HepG2 (cell line): ENCODE data around the gene MXRA7. TPM values are rescaled to one million over a fixed set of nuclear protein-coding genes. Genes with fewer than 3 reads are reported as not detected.
A peak's percentile ranks its signal among the peaks of the same experiment; 100 is the strongest.

Experiments used
- ATF7-NPFF ChIP-seq: sonication (generic); formaldehyde crosslinking; IDR thresholded peaks from 2 replicates; pipeline ENCODE4 v1.8.1; 2023; ENCODE audit warnings: mild to moderate bottlenecking, low read depth, missing genetic modification reagents, moderate library complexity
- CC2D1A ChIP-seq: sonication (generic); formaldehyde crosslinking; IDR thresholded peaks from 2 replicates; pipeline ENCODE4 v1.8.1; 2023; ENCODE audit warnings: mild to moderate bottlenecking, missing genetic modification reagents
- ELF4 ChIP-seq: sonication (generic); formaldehyde crosslinking; IDR thresholded peaks from 2 replicates; pipeline ENCODE4 v1.5.0; 2020; ENCODE audit warnings: missing genetic modification reagents, mild to moderate bottlenecking, moderate library complexity, borderline replicate concordance
- ONECUT2 ChIP-seq: sonication (generic); formaldehyde crosslinking; IDR thresholded peaks from 2 replicates; pipeline ENCODE4 v1.4.0; 2020; ENCODE audit warnings: missing genetic modification reagents
- PITX1 ChIP-seq: sonication (generic); formaldehyde crosslinking; IDR thresholded peaks from 2 replicates; pipeline ENCODE4 v1.5.1; 2020; ENCODE audit warnings: mild to moderate bottlenecking, missing genetic modification reagents
- SMARCE1 ChIP-seq: fragments of 450-650 bp; IDR thresholded peaks from 2 replicates; pipeline ENCODE4 v1.6.1; 2017; ENCODE audit warnings: borderline replicate concordance
- ZFP62 ChIP-seq: sonication (generic); formaldehyde crosslinking; IDR thresholded peaks from 2 replicates; pipeline ENCODE4 v1.4.0; 2020; ENCODE audit warnings: missing genetic modification reagents
- ZNF256 ChIP-seq: sonication (generic); formaldehyde crosslinking; conservative IDR thresholded peaks from 2 replicates; pipeline ENCODE4 v1.4.0; 2020; ENCODE audit warnings: missing genetic modification reagents
- ZNF501 ChIP-seq: sonication (generic); formaldehyde crosslinking; IDR thresholded peaks from 2 replicates; pipeline ENCODE4 v1.5.1; 2020; ENCODE audit warnings: mild to moderate bottlenecking, moderate library complexity, missing genetic modification reagents
- ZNF605 ChIP-seq: sonication (generic); formaldehyde crosslinking; IDR thresholded peaks from 2 replicates; pipeline ENCODE4 v1.8.0; 2022; ENCODE audit warnings: mild to moderate bottlenecking, missing genetic modification reagents
- ZNF841 ChIP-seq: sonication (generic); formaldehyde crosslinking; IDR thresholded peaks from 2 replicates; pipeline ENCODE4 v1.8.1; 2023; ENCODE audit warnings: missing genetic modification reagents, borderline replicate concordance
- polyA plus RNA-seq, 8 experiments: library from polyadenylated mRNA; depleted of rRNA in 3 of 8; stranded (reverse) in 7 of 8; unstranded in 1 of 8; fragments of >200 nt; fragmentation: Illumina TruSeq in 4 of 8; extraction: Trizol in 4 of 8; gene quantifications; 2 replicates each; pipeline versions ENCODE4 v1.2.1 to v1.2.3, GENCODE V29; 2011 to 2016; ENCODE audit warnings: low read depth in 4 of 8, missing spikeins in 1 of 8, mixed read lengths in 1 of 8; ENCODE audit not compliant: insufficient read depth in 1 of 8
- total RNA-seq, 5 experiments: library from RNA; depleted of rRNA; stranded (reverse); fragments of >200 nt; fragmentation: Illumina TruSeq; extraction: Trizol; gene quantifications; 2 replicates each; pipeline ENCODE4 v1.2.3, GENCODE V29; 2016; ENCODE audit warnings: low read depth in 1 of 5
- TF ChIP-seq, protein P1 (sequence below), 2 experiments: sonication (generic) in 1 of 2; formaldehyde crosslinking in 1 of 2; IDR thresholded peaks; 2 replicates each; pipeline versions ENCODE4 v1.4.0 to v1.6.1; 2016 to 2020; ENCODE audit warnings: borderline replicate concordance in 1 of 2, low read depth in 1 of 2, mild to moderate bottlenecking in 1 of 2, missing genetic modification reagents in 1 of 2
- TF ChIP-seq, protein P2 (sequence below): fragments of 450-650 bp; IDR thresholded peaks from 2 replicates; pipeline ENCODE4 v1.6.1; 2017; ENCODE audit warnings: mild to moderate bottlenecking
- TF ChIP-seq, protein P3 (sequence below), 2 experiments: sonication (generic) in 1 of 2; formaldehyde crosslinking in 1 of 2; IDR thresholded peaks; 2 replicates each; pipeline versions ENCODE4 v1.6.1 to v1.9.0; 2014 to 2022; ENCODE audit warnings: antibody characterized with exemption in 1 of 2, borderline replicate concordance in 1 of 2, inconsistent platforms in 1 of 2, low read depth in 1 of 2, missing genetic modification reagents in 1 of 2

Gene MXRA7
- total and polyA plus RNA-seq, 2 of the 13 experiments (the other 11 are each of a cell fraction or from before 2014, with no cell fraction given), result 44.8 to 112 TPM

DNA sequence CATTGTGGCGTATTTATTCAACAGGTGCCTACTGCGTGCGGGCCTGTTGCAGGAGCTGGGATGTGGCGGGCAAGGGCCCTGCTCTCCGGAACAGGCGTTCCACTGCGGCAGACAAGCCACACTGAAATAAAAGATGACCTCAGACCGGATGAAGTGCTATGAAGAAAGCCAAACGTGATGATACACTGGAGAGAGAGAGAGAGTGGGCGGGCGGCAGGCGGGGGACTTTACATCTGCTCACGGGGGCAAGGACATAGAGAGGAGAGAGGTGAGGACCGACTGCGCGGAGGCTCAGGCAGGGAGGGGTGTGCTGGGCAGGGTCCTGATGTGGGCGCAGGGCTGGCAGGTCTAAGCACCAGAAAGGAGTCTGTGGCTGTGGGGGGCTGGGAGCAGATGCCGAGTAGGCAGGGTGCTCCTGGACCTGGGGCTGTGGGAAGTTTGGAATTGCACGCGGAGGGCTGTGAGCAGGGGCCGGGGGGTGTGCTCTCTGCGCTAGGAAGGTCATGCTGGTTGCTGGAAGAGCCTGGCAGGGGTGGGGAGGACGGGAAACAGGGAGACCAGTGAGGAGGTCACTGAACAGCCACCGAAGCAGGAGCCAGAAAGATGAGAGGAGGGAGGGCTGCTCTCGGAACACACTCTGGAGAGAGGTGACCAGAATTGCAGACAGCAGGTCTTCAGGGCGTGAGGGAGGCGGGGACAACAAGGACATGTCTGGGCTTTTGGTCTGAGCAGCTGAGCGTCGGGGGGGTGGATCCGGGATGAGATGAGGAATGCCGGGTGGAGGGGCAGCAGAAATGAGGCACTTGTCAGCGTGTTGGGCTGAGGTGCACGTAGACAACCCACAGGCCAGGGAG lies 9.9 kb downstream of the MXRA7 start (continued):
- TF ChIP-seq, protein P1, sequence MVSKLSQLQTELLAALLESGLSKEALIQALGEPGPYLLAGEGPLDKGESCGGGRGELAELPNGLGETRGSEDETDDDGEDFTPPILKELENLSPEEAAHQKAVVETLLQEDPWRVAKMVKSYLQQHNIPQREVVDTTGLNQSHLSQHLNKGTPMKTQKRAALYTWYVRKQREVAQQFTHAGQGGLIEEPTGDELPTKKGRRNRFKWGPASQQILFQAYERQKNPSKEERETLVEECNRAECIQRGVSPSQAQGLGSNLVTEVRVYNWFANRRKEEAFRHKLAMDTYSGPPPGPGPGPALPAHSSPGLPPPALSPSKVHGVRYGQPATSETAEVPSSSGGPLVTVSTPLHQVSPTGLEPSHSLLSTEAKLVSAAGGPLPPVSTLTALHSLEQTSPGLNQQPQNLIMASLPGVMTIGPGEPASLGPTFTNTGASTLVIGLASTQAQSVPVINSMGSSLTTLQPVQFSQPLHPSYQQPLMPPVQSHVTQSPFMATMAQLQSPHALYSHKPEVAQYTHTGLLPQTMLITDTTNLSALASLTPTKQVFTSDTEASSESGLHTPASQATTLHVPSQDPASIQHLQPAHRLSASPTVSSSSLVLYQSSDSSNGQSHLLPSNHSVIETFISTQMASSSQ (IDR thresholded peaks at IDR 0.05; ENCODE audit: low read depth), result no peak
- TF ChIP-seq, protein P1 (CRISPR knock-in tag; IDR thresholded peaks at IDR 0.05; ENCODE audit: borderline replicate concordance), result no peak; the same call in 1 of the 2 replicates
- 0 out of 2 replicates have a peak, but pooled peaks have one; percentile 27 for TF ChIP-seq ONECUT2 (CRISPR knock-in tag)
- TF ChIP-seq, protein P2, sequence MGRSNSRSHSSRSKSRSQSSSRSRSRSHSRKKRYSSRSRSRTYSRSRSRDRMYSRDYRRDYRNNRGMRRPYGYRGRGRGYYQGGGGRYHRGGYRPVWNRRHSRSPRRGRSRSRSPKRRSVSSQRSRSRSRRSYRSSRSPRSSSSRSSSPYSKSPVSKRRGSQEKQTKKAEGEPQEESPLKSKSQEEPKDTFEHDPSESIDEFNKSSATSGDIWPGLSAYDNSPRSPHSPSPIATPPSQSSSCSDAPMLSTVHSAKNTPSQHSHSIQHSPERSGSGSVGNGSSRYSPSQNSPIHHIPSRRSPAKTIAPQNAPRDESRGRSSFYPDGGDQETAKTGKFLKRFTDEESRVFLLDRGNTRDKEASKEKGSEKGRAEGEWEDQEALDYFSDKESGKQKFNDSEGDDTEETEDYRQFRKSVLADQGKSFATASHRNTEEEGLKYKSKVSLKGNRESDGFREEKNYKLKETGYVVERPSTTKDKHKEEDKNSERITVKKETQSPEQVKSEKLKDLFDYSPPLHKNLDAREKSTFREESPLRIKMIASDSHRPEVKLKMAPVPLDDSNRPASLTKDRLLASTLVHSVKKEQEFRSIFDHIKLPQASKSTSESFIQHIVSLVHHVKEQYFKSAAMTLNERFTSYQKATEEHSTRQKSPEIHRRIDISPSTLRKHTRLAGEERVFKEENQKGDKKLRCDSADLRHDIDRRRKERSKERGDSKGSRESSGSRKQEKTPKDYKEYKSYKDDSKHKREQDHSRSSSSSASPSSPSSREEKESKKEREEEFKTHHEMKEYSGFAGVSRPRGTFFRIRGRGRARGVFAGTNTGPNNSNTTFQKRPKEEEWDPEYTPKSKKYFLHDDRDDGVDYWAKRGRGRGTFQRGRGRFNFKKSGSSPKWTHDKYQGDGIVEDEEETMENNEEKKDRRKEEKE, result no peak
- TF ChIP-seq ATF7-NPFF (CRISPR knock-in tag), result peak; percentile 50; the same call in 1 of the 2 replicates
- TF ChIP-seq CC2D1A (CRISPR knock-in tag), result no peak
- TF ChIP-seq ZNF605 (CRISPR knock-in tag), result peak; percentile 66
- TF ChIP-seq PITX1, result peak; percentile 54; the same call in 1 of the 2 replicates
- peak; percentile 88 for TF ChIP-seq ZNF501 (CRISPR knock-in tag)
- no peak for TF ChIP-seq ZNF256 (CRISPR knock-in tag)
- TF ChIP-seq ZFP62 (CRISPR knock-in tag), result no peak
- TF ChIP-seq, protein P3, sequence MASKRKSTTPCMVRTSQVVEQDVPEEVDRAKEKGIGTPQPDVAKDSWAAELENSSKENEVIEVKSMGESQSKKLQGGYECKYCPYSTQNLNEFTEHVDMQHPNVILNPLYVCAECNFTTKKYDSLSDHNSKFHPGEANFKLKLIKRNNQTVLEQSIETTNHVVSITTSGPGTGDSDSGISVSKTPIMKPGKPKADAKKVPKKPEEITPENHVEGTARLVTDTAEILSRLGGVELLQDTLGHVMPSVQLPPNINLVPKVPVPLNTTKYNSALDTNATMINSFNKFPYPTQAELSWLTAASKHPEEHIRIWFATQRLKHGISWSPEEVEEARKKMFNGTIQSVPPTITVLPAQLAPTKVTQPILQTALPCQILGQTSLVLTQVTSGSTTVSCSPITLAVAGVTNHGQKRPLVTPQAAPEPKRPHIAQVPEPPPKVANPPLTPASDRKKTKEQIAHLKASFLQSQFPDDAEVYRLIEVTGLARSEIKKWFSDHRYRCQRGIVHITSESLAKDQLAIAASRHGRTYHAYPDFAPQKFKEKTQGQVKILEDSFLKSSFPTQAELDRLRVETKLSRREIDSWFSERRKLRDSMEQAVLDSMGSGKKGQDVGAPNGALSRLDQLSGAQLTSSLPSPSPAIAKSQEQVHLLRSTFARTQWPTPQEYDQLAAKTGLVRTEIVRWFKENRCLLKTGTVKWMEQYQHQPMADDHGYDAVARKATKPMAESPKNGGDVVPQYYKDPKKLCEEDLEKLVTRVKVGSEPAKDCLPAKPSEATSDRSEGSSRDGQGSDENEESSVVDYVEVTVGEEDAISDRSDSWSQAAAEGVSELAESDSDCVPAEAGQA (IDR thresholded peaks at IDR 0.05; ENCODE audit: low read depth), result peak; percentile 58; the same call in 1 of the 2 replicates
- TF ChIP-seq, protein P3 (CRISPR knock-in tag; IDR thresholded peaks at IDR 0.05; ENCODE audit: borderline replicate concordance), result no peak
- no peak for TF ChIP-seq SMARCE1
- no peak for TF ChIP-seq ZNF841 (CRISPR knock-in tag)
- no peak for TF ChIP-seq ELF4
